A673 (cell line): ENCODE measurements around the gene SOX21. TPM values are rescaled to one million over a fixed set of nuclear protein-coding genes. Genes with fewer than 3 reads are reported as not detected.

Experiments used
- BruUV-seq: library from RNA; stranded (reverse); fragments of 400-500 nt; replicated peaks from 2 replicates; lab custom pipeline; 2021; lab: Mats Ljungman, UMichigan
- CTCF ChIA-PET: fragments of 300-600 bp; sonication (Branson Sonifier 250); formaldehyde crosslinking; loops from one replicate; lab custom pipeline; 2022; ENCODE audit warnings: antibody characterized with exemption; lab: Charles Lee
- POLR2A ChIA-PET: fragments of 300-600 bp; sonication (Branson Sonifier 250); formaldehyde crosslinking; loops from one replicate; lab custom pipeline; 2022; ENCODE audit warnings: antibody characterized with exemption; ENCODE audit not compliant: low non-redundant PET; lab: Charles Lee
- DNase-seq: peaks from one replicate; pipeline ENCODE4 v3.0.0-alpha.2; 2015; ENCODE audit warnings: low spot score
- H3K27ac ChIP-seq: fragments of 200-600 bp; sonication (generic); 2 replicates; pipeline ENCODE4 v1.5.1; 2016; ENCODE audit warnings: mixed run types, low read depth, mild to moderate bottlenecking, mixed read lengths, antibody characterized with exemption, low read length; ENCODE audit not compliant: poor library complexity, severe bottlenecking
- H3K27me3 ChIP-seq: fragments of 200-600 bp; sonication (generic); replicated peaks from 2 replicates; pipeline ENCODE4 v1.6.1; 2017; ENCODE audit warnings: mixed run types, low read depth, mild to moderate bottlenecking, mixed read lengths, antibody characterized with exemption, low read length; ENCODE audit not compliant: insufficient read depth, poor library complexity
- H3K36me3 ChIP-seq: fragments of 200-600 bp; sonication (generic); 2 replicates; pipeline ENCODE4 v1.6.1; 2016; ENCODE audit warnings: mixed run types, mild to moderate bottlenecking, mixed read lengths, antibody characterized with exemption, low read length; ENCODE audit not compliant: insufficient read depth, poor library complexity, severe bottlenecking
- H3K4me1 ChIP-seq: fragments of 200-600 bp; sonication (generic); 2 replicates; pipeline ENCODE4 v1.6.1; 2017; ENCODE audit warnings: mixed run types, mild to moderate bottlenecking, mixed read lengths, antibody characterized with exemption, low read length; ENCODE audit not compliant: insufficient read depth, poor library complexity, severe bottlenecking
- H3K4me3 ChIP-seq: fragments of 200-600 bp; sonication (generic); 2 replicates; pipeline ENCODE4 v1.5.1; 2016; ENCODE audit warnings: low read depth, mixed run types, mild to moderate bottlenecking, mixed read lengths, low read length; ENCODE audit not compliant: poor library complexity, severe bottlenecking
- H3K9me3 ChIP-seq: fragments of 200-600 bp; sonication (generic); 2 replicates; pipeline ENCODE4 v1.6.1; 2016; ENCODE audit warnings: mixed run types, low read depth, mild to moderate bottlenecking, mixed read lengths, antibody characterized with exemption, low read length; ENCODE audit not compliant: poor library complexity, severe bottlenecking
- EZH2 ChIP-seq: fragments of 200-600 bp; sonication (generic); IDR thresholded peaks from 2 replicates; pipeline ENCODE4 v1.6.1; 2017; ENCODE audit warnings: borderline replicate concordance, low read depth, mild to moderate bottlenecking, mixed read lengths, antibody characterized with exemption, low read length; ENCODE audit not compliant: poor library complexity, severe bottlenecking
- intact Hi-C: fragments of 100-400 bp; cut with micrococcal nuclease; formaldehyde crosslinking; loops from one replicate; pipeline ENCODE4 v1.10.0; 2022; ENCODE audit not compliant: unreplicated experiment
- total RNA-seq: library from RNA; stranded (reverse); gene quantifications from 2 replicates; pipeline ENCODE4 v1.2.3, GENCODE V29; 2021
- TF ChIP-seq, protein P1 (sequence below): fragments of 300-800, 200-600 bp; sonication (generic); conservative IDR thresholded peaks from 2 replicates; pipeline ENCODE4 v1.5.1; 2017; ENCODE audit warnings: low read depth, mild to moderate bottlenecking, antibody characterized with exemption, low read length, moderate library complexity, mixed read lengths

The SOX21 gene
- total RNA-seq, 1 experiment from 2014 or later = not detected

DNA sequence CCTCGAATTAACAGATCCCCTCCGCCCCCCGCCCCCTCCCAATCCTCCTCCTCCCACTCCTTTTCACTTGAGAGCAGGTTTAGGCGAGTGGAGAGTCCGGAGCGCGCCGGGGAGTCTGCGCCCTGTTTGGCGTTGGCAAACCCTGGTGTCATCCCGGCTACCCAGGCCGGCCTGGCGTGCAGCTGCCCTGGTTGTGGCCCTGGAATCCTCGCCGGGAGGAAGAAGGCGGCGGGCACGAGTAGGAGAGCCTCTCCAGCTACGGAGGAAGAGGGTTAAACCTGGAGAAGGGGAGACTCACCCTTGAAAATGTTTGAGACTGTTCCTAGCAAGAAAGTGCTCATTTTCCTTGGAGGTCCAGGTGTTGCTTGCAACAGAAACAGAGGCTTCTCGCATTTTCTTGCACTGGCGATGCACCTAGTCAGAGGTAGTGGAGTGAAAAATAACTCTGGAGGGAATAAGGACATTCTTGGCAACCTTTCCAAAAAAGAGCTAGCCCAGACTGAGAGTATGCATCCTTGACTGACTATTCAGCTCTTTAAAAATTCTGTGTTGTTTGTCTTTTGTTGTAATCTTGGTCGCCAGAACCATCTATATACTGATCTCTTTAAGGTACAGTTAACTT lies 1.3 kb upstream of the SOX21 start:
- Histone ChIP-seq H3K9me3 (no peaks in the 10 kb centered on the region), H3K27me3 (peaks cover 88% of the 10 kb centered on the region), H3K36me3 (no peaks in the 10 kb centered on the region), H3K4me3 (no peak overlapping the region), H3K27ac (no peak overlapping the region), H3K4me1 (peaks cover 5% of the 10 kb centered on the region)
- intact Hi-C loops = no loop called here
- no peak for DNase-seq
- POLR2A ChIA-PET = no interaction called here
- CTCF ChIA-PET = no interaction called here
- BruUV-seq = no TSS peak
- TF ChIP-seq, protein P1, sequence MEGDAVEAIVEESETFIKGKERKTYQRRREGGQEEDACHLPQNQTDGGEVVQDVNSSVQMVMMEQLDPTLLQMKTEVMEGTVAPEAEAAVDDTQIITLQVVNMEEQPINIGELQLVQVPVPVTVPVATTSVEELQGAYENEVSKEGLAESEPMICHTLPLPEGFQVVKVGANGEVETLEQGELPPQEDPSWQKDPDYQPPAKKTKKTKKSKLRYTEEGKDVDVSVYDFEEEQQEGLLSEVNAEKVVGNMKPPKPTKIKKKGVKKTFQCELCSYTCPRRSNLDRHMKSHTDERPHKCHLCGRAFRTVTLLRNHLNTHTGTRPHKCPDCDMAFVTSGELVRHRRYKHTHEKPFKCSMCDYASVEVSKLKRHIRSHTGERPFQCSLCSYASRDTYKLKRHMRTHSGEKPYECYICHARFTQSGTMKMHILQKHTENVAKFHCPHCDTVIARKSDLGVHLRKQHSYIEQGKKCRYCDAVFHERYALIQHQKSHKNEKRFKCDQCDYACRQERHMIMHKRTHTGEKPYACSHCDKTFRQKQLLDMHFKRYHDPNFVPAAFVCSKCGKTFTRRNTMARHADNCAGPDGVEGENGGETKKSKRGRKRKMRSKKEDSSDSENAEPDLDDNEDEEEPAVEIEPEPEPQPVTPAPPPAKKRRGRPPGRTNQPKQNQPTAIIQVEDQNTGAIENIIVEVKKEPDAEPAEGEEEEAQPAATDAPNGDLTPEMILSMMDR = no peak
- no peak for TF ChIP-seq EZH2

DNA sequence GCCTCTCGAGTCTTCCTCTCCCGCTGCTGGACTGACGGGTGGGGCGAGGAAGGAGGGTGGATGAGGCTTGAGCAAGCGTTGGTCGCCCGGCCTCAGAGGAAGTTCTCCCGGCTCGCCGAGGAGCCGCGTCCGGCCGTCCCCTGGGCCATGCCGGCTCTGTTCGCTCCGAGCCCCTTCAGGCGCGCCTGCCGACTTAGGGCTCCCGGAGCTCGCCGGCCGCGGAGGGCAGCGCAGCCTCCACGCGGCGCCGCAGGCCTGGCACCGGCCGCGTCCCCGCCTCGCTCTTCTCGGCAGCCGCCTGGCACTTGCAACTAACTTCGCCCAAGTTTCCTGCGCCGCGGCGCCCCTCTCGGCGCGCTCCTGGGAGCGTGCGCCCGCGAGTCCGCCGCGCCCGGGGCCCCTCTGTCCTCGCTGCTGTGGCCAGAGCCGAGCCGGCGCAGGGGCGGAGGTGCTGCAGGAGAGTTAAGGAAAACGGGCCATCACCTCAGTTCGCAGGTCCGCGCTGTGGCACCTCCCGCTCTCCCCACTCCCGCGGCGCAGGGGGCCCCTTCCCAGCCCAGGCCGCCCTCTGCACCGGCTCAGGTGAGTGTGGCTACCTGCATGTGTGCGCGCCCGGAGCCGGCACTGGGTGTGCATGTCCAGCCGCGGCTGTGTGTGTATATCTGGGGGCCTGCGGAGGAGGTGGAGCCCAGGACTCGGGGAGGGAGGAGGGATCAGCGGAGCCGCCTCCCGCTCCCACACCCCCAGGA lies 641 bp upstream of the SOX21 start:
- peaks cover 95% of the 10 kb centered on the region for H3K27me3 ChIP-seq
- H3K4me3 ChIP-seq = peak overlapping the region; percentile 29
- H3K36me3 ChIP-seq = no peaks in the 10 kb centered on the region
- no peaks in the 10 kb centered on the region for H3K9me3 ChIP-seq
- peaks cover 5% of the 10 kb centered on the region for H3K4me1 ChIP-seq
- intact Hi-C loops = no loop called here
- no TSS peak for BruUV-seq
- DNase-seq = peak; percentile 44
- POLR2A ChIA-PET = no interaction called here
- TF ChIP-seq, protein P1 = no peak
- no peak for TF ChIP-seq EZH2
- CTCF ChIA-PET = interaction anchor here (0.6 kb wide), 1 partner anchor 458 kb away, joined by 5 read pairs; no protein-coding TSS in a partner anchor
- H3K27ac ChIP-seq = no peak overlapping the region

DNA sequence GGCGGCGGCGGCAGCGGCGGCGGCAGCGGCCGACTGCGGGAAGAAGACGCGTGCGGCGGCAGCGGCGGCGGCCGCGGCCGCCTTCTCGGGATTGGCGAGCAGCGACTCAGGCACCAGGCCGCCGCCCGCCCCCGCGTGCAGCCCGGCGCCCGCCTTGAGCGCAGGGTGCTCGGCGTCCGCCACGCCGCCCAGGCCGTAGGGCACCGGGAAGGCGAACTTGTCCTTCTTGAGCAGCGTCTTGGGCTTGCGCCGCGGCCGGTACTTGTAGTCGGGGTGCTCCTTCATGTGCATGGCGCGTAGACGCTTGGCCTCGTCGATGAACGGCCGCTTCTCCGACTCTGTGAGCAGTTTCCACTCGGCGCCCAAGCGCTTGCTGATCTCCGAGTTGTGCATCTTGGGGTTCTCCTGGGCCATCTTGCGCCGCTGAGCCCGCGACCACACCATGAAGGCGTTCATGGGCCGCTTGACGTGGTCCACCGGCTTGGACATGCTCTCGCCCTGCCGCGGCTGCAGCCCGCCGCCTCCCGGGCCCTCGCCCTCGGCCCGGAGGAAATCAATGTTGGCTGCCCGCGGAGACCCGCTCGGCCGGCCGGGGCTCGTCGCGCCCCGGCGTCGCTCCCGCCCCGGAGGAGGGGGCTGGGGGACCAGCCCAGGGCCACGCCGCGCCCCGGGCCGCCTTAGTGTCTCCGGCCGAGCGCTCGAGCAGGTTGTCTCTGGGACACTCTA lies 621 bp downstream of the SOX21 start:
- Histone ChIP-seq H3K4me3 (peak overlapping the region; percentile 37), H3K36me3 (no peaks in the 10 kb centered on the region), H3K9me3 (no peaks in the 10 kb centered on the region), H3K27me3 (peaks cover 96% of the 10 kb centered on the region), H3K4me1 (peaks cover 12% of the 10 kb centered on the region), H3K27ac (no peak overlapping the region)
- peak; percentile 88 for TF ChIP-seq EZH2
- TF ChIP-seq, protein P1 = no peak
- DNase-seq = peak; percentile 50
- POLR2A ChIA-PET = no interaction called here
- intact Hi-C loops = no loop called here
- no TSS peak for BruUV-seq
- CTCF ChIA-PET = no interaction called here
